Measurements from ENCODE around the gene CLK2.
"Not testable (repeated sequence)": the region's sequence is repeated elsewhere in the genome, so short reads cannot be mapped to it uniquely, and the experiment has no call there.

The CLK2 gene

DNA sequence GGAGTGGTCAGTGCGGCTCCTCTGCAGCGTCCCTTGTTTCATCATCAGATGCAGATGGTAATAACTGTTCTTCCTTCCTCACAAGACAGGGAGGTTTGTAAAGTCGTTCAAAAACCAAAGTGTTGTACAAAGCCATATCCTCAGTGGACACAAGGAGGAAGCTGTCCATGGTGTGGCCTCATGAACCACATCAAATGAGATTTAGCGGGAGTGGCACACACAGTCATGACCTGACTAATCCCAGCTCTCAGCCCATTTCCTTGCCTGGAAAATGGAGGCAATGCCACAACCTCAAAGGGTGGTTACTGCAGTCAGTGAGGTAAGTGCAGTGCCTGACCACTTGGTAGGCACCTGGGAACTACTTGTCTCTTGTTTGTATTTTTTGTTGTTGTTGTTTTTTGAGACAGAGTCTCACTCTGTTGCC is 31.5 kb downstream of the CLK2 start:
- no peak for DNase-seq (ENCODE audit: low spot score)

DNA sequence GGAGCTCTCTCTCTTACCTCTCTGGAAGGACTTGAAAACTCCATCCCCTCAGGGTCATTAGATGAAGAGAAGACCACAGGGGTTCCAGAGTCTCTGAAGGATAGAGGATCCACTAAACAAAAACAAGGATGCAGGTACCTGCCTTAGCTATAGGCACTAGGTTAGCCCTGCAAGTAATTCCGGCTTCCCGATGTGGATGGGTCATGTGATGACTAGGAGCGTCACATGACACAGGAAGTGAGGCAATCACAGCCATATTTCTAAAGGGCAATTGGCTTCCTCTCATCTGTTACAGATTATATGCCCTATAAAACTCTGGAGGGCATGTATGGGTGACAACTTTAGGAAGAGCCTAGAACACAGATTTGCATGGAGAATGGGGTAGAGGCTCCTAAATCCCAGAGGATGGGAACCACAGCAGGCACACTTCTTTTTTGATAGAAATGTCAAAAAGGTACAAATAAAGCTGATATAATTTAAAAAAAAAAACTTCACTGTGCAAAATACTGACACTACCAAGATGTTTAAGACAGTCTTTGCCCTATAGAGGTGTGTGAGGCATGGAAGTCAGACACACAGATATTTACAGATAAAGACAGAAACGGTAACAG is 32.1 kb downstream of the CLK2 start:
- DNase-seq (ENCODE audit: low spot score), result peak; percentile 72

DNA sequence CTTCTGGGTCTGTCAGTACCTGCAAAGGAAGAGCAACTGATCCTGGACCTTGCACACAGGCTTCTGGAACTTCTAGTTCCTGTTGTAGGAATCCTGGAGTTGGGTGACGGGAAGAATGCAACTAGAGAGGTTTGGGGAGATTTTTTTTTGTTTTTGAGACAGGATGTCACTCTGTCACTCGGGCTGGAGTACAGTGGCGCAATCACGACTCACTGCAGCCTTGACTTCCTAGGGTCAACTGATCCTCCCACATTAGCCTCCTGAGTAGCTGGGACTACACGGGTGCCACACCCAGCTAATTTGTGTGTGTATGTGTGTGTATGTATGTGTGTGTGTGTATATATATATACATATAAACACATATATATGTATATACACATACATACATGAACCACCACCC is 36.9 kb downstream of the CLK2 start:
- DNase-seq (ENCODE audit: low spot score), result no peak

DNA sequence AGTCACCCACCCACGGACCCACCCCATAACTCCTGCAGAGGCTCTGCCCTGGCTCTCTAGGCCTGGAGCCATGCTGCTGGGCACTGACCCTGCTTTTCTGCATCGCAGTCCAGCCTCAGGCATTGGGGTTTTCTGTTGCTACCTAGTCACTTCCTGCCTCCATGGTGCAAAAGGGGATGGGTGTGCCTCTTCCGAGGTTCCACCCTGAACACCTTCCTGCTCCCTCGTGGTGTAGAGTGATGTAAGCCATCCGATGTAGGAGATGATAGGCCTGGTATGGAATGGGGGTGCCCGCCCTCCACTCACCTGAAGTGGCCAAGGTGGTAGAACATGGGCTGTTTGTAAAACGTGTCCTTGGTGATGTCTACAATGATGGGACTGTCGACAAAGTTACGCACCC is 37.9 kb downstream of the CLK2 start:
- DNase-seq (ENCODE audit: low spot score), result not testable (repeated sequence)

DNA sequence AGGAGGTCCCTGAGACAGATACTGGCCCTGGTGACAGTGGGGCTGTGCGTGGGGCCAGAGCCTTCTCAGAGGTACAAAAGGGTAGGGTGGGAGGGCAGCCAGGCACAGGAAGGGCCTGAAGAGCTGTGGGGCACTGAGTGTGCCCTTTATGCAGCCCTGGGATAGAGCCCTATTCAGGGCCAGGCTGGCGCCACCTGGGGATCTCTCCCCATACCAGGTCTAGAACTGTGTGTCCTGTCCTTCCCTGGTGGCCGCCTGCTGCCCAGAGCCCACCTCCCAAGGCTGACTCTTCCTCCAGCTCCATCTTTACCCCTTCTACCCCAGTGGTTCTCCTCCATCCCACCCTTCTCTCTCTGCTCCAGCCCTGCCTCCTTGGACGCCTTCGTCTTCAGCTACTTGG is 39.8 kb downstream of the CLK2 start:
- DNase-seq (ENCODE audit: low spot score), result not testable (repeated sequence)

DNA sequence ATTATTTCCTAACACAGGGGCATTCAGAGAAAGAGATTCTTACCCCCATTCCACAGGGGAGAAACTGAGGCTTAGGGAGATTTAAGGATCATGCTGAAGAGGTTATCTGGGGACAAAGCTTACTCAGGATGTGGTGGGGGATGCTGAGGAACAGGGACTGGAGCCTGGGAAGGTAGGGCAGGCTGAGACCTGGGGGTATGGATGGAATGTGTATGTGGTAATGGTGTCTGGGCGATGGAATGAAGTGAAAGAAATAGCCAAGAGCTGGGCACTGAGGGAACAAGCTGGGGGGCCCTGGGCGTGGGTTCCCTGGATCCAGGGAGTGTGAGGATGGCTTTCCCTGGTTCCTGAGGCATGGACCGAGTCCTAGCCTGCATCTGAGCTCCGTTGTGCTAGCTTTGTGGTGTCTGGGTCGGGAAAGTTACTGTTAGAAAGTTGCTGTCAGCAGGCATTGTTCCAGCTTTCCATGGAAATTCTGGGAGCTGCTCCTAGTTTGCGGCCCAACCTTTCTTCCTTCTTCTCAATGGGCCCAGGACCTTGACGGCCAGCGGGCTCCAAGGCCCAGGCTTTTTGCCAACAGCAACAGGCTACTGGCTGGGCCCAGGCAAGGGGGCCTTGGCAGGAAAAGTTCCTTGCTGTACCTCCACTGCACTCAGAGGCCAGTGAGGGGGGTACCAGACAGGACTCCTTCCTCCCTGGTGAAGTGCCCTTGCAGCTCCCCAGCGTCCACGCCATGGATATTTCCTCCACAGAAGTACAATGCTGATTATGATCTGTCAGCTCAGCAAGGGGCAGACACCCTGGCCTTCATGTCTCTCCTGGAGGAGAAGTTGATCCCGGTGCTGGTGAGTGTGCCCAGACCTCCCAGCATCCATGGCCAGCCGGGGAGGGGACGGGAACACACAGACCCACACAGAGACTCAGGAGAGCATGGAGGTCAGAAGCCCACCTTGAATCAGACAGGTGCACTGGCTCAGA is 41.0 kb downstream of the CLK2 start:
- DNase-seq (ENCODE audit: low spot score), result not testable (repeated sequence)

DNA sequence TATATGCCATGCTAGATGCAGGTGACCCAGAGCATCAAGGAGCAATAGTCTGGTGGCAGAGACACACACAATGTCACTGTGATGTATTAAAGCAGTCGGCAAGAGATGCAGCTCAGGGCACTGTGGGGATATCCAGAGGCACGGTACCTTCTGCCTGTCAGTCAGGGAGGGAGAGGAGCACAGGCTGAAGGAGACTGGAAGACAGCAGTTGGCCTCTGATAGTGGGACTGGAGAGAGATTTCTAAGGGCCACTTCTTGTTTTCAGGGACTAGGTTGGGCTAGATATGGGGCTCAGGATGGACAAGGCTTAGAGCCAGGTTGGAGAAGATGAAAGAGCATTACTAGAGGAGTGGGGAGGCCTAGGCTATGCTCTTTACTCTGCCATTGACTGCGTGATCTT is 42.0 kb downstream of the CLK2 start:
- DNase-seq (ENCODE audit: low spot score), result not testable (repeated sequence)

DNA sequence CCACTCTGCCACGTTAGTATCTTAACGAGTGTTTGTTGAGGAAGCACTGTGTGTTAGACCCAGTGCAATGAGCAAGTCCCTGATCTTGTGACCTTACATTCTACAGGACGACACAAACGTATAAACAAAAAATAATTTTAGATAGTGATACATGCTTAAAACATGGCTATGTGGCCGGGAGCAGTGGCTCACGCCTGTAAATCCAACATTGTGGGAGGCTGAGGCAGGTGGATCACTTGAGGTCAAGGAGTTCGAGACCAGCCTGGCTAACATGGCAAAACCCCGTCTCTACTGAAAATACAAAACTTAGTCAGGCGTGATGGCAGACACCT is 45.2 kb downstream of the CLK2 start:
- DNase-seq (ENCODE audit: low spot score), result no peak

DNA sequence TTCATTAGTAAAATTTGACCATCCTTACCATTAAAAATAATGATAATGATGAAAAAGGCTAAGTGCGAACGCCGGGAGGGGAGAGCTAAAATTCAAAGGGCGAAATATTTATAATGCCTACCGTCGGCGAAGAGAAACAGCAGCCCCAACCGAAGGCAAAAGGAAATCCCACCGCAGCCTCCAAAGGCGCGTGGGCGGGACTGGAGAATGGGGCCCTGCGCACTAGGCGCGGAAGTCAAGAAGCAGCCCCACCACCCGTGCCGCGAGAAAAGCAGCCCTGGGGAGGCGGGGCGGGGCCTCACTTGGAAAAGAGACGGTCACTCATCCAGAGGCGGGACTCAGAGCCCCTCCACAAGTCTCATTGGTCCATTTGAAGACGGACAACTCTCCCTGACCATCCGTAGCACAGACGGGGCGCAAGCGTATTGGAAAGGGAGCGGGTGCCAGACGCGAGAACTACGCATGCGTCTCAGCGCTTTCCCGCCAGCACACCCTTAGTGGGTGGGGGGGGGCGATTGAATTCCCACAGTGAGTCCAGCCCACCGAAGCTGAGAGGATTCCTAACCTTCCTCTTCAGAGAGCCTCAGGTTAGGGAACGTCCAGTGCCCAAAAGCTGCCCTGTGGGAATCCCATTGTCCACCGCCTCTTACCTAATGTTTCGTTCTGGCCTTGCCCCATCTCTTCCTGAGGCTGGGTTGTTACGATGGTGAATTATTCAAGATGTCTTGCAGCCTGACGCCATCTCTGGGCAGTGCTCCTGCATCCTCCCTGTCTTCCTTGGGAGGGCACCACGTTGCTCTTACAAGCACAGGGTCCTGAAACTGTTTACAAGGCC is 45.8 kb downstream of the CLK2 start:
- DNase-seq (ENCODE audit: low spot score), result peak; percentile 98

DNA sequence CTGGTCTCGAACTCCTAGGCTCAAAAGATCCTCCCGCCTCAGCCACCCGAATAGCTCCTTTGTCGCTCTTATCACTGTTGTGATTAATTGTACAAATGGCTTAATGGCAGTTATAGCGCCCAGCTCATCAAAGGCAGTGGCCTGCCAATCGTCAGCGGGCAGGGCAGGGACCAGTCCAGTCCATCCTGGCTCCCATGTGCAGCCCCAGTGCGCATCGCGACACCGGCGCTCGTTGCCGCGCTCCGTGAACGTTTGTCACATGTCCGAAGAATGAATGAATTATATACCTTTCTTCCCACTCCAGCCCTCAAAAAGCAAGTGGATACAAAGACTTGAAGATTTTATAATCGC is 46.4 kb downstream of the CLK2 start:
- peak; percentile 42 for DNase-seq (ENCODE audit: low spot score)

DNA sequence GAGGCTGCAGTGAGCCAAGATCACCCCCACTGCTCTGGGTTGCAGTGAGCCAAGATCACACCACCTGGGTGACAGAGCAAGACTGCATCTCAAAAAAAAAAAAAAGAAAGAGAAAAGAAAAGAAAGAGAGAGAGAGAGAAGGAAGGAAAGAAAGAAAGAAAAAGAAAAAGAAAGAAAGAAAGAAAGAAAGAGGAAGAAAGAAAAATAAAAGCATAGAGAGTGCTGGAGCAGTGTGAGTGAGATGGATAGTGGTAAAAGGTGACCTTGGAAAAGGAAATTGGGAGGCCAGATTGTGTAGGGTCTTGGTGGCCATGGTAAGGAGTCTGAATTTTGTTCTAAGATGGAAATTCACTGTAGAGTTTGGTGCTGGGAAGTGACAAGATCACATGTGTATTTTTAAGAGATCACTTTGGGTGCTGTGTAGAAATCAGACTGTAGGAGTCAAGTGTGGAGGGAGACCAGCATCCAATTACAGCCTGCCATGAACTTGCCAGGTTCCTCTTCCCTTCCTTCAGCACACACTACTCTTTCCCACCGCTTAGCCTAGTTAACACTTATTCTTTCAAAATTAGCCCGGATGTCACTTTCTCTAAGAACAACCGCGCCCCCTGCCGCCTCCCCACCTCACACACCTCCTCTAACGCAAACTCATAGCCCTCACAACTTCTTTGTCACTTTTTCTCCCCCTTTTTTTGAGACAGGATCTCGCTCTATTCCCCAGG is 47.0 kb downstream of the CLK2 start:
- DNase-seq (ENCODE audit: low spot score), result peak; percentile 77

DNA sequence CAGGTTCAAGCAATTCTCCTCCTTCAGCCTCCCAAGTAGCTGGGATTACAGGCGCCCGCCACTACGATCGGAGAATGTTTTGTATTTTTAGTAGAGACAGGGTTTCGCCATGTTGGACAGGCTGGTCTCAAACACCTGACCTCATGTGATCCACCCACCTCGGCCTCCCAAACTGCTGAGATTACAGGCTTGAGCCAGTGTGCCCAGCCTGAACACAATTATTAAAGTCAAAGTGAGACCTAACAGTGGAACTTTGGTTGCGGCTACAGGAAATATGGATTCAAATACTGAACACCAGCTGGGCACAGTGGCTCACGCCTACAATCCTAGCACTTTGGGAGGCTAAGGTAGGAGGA is 47.9 kb downstream of the CLK2 start:
- not testable (repeated sequence) for DNase-seq (ENCODE audit: low spot score)

DNA sequence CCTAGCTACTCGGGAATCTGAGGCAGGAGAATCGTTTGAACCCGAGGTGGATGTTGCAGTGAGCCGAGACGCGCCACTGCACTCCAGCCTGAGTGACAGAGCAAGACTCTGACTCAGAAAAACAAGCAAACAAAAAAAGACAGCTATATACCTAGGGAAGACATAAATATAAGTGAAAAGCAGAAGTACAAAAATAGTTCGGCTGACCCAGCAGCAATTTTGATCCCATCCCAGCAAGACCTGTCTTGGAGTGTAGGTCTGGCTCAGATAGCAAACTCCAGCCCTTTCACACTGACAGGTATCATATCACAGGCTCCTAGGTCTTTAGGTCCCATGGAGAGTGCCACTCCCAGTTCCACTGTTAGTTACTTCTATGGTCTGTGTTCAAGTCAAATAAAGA is 50.3 kb downstream of the CLK2 start:
- no peak for DNase-seq (ENCODE audit: low spot score)

DNA sequence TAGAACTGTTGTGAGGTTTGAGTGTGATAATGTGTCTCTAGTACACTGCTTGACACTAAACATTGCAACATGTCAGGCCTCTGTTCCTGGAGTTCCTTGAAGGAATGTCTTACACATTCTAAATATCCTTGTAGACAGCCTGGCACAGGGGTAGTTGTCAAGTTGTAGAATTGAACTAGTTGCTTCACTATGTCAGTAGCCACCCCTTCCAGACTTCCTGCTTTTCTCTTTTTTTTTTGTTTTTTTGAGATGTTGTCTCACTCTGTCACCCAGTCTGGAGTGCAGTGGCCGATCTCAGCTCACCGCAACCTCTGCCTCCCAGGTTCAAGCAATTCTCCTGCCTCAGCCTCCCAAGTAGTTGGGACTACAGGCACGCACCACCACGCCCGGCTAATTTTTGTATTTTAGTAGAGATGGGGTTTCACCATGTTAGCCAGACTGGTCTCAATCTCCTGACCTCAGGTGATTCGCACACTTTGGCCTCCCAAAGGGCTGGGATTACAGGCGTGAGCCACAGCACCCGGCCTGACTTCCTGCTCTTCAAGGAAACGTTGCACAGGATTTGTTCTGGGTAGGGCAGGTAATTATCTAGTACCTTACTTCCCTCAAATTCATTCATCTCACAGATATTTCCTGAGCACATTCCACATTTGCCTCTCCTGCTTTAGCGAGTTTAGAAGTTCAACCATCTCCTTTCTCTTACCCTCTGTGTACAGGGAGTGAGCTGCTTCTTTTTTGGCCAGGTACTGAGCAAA is 52.9 kb downstream of the CLK2 start:
- DNase-seq (ENCODE audit: low spot score), result not testable (repeated sequence)

DNA sequence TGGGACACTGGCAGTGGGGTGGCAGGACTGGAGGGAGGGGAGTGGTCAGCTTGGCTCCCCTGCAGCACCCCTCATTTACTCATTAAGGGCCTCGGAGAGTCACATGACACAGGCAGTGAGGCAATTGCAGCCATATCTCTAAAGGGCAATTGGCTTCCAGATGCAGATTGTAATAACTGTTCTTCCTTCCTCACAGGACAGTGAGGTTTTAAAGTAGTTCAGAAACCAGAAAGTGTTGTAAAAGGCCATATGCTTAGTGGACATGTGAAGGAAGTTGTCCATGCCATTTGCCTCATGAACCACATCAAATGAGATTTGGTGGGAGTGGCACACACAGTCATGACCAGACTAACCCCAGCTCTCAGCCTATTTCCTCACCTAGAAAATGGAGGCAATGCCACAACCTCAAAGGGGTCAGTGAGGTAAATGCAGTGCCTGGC is 53.7 kb downstream of the CLK2 start:
- DNase-seq (ENCODE audit: low spot score), result no peak

DNA sequence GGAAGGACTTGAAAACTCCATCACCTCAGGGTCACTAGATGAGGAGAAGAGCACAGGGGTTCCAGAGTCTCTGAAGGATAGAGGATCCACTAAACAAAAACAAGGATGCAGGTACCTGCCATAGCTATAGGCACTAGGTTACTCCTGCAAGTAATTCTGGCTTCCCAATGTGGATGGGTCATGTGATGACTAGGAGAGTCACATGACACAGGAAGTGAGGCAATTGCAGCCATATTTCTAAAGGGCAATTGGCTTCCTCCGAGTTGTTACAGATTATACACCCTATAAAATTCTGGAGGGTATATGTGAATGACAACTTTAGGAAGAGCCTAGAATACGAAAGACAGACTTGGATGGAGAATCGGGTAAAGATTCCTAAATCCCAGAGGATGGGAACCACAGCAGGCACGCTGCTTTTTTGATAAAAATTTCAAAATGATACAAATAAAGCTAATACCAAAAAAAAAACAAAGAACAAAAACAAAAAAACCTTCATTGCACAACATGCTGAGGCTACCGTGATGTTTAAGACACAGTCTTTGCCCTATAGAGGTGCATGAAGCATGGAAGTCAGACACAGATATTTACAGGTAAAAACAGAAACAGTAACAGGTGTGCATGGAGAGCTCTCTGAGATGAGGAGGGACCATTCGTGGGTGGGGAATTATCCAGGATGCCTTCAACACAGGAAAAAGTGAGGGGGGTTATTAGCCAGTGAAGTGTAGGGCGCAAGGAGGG is 54.3 kb downstream of the CLK2 start:
- DNase-seq (ENCODE audit: low spot score), result peak; percentile 53

DNA sequence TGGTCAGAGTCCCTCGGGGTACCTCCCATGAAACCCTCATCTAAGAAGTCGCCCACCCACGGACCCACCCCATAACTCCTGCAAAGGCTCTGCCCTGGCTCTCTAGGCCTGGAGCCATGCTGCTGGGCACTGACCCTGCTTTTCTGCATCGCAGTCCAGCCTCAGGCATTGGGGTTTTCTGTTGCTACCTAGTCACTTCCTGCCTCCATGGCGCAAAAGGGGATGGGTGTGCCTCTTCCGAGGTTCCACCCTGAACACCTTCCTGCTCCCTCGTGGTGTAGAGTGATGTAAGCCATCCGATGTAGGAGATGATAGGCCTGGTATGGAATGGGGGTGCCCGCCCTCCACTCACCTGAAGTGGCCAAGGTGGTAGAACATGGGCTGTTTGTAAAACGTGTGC is 58.6 kb downstream of the CLK2 start:
- not testable (repeated sequence) for DNase-seq (ENCODE audit: low spot score)

Data from kidney capillary endothelial cell (primary cell).